CD14-positive monocyte (primary cell): ENCODE results near the gene NKG7. TPM values are rescaled to one million over a fixed set of nuclear protein-coding genes. Genes with fewer than 3 reads are reported as not detected.

ENCODE experiments used
- DNase-seq, 3 donors: peaks; one replicate each; pipeline ENCODE4 v3.0.0-alpha.2; 2011 to 2022
- H2AFZ ChIP-seq: 2 replicates; pipeline ENCODE4 v1.6.0; 2012; ENCODE audit warnings: mild to moderate bottlenecking, low read depth, low read length, inconsistent platforms; ENCODE audit not compliant: insufficient read depth, poor library complexity, severe bottlenecking
- H3K27ac ChIP-seq, 2 donors: 1 replicate in 1 of 2; 2 replicates in 1 of 2; pipeline ENCODE4 v1.5.1; 2012 to 2013; ENCODE audit warnings: low read length in 2 of 2, control low read depth in 1 of 2, inconsistent platforms in 1 of 2, low read depth in 1 of 2, mild to moderate bottlenecking in 1 of 2
- H3K27me3 ChIP-seq, 2 donors: one replicate each; pipeline versions ENCODE4 v1.6.0 to v1.6.1; 2011 to 2013; ENCODE audit warnings: low read length in 2 of 2; ENCODE audit not compliant: control insufficient read depth in 2 of 2, insufficient read depth in 2 of 2
- H3K36me3 ChIP-seq, 2 donors: replicated peaks in 1 of 2; 1 replicate in 1 of 2; 2 replicates in 1 of 2; pipeline versions ENCODE4 v1.5.1 to v1.6.1; 2012 to 2013; ENCODE audit warnings: low read length in 2 of 2, control low read depth in 1 of 2, inconsistent platforms in 1 of 2, mild to moderate bottlenecking in 1 of 2; ENCODE audit not compliant: insufficient read depth in 2 of 2, control insufficient read depth in 1 of 2
- H3K4me1 ChIP-seq, 2 donors: 1 replicate in 1 of 2; 2 replicates in 1 of 2; pipeline versions ENCODE4 v1.5.1 to v1.6.1; 2012 to 2013; ENCODE audit warnings: low read length in 2 of 2, control low read depth in 1 of 2, inconsistent platforms in 1 of 2, mild to moderate bottlenecking in 1 of 2, moderate library complexity in 1 of 2; ENCODE audit not compliant: insufficient read depth in 2 of 2, control insufficient read depth in 1 of 2
- H3K4me2 ChIP-seq: replicated peaks from 2 replicates; pipeline ENCODE3; 2012; ENCODE audit warnings: low read length, moderate library complexity, mild to moderate bottlenecking; ENCODE audit not compliant: poor library complexity, severe bottlenecking; ENCODE audit errors: extremely low read depth
- H3K4me3 ChIP-seq, 3 experiments: fragments of 200-600 bp in 1 of 3; sonication (generic) in 1 of 3; replicated peaks in 1 of 3; 1 replicate in 2 of 3; 2 replicates in 1 of 3; pipeline ENCODE4 v1.5.1; 2011 to 2013; ENCODE audit warnings: low read length in 3 of 3, mild to moderate bottlenecking in 3 of 3, control low read depth in 2 of 3, low read depth in 2 of 3, inconsistent platforms in 1 of 3, moderate library complexity in 1 of 3
- H3K79me2 ChIP-seq: 2 replicates; pipeline ENCODE4 v1.6.0; 2012; ENCODE audit warnings: mild to moderate bottlenecking, control low read depth, inconsistent platforms, low read length, moderate library complexity; ENCODE audit not compliant: insufficient read depth
- H3K9ac ChIP-seq: 2 replicates; pipeline ENCODE4 v1.6.0; 2017; ENCODE audit warnings: low read length, mild to moderate bottlenecking; ENCODE audit not compliant: insufficient read depth, poor library complexity, severe bottlenecking
- H3K9me3 ChIP-seq, 2 donors: replicated peaks in 1 of 2; 1 replicate in 1 of 2; 2 replicates in 1 of 2; pipeline versions ENCODE4 v1.5.1 to v1.6.1; 2012 to 2013; ENCODE audit warnings: low read length in 2 of 2, control low read depth in 1 of 2; ENCODE audit not compliant: control insufficient read depth in 1 of 2, insufficient read depth in 1 of 2
- H4K20me1 ChIP-seq: 2 replicates; pipeline ENCODE4 v1.6.0; 2012; ENCODE audit warnings: mild to moderate bottlenecking, low read length, control low read depth, moderate library complexity; ENCODE audit not compliant: insufficient read depth
- H3K27ac Mint-ChIP-seq, 7 donors: one replicate each; pipeline ENCODE4 v1.8.0; 2020; ENCODE audit warnings: mild to moderate bottlenecking in 7 of 7, mixed read lengths in 7 of 7, moderate library complexity in 6 of 7, inconsistent platforms in 2 of 7
- H3K27me3 Mint-ChIP-seq, 3 donors: one replicate each; pipeline ENCODE4 v1.8.0; 2021 to 2022; ENCODE audit warnings: low read depth in 3 of 3, mild to moderate bottlenecking in 3 of 3, mixed read lengths in 3 of 3, moderate library complexity in 3 of 3, inconsistent platforms in 1 of 3
- H3K36me3 Mint-ChIP-seq, 2 donors: one replicate each; pipeline ENCODE4 v1.8.0; 2020; ENCODE audit warnings: mixed read lengths in 2 of 2, inconsistent platforms in 1 of 2, mild to moderate bottlenecking in 1 of 2
- H3K4me1 Mint-ChIP-seq: one replicate; pipeline ENCODE4 v1.8.0; 2020; ENCODE audit warnings: mild to moderate bottlenecking, mixed read lengths
- H3K4me3 Mint-ChIP-seq, 2 donors: one replicate each; pipeline ENCODE4 v1.8.0; 2020; ENCODE audit warnings: mild to moderate bottlenecking in 2 of 2, mixed read lengths in 2 of 2, moderate library complexity in 1 of 2
- H3K9me3 Mint-ChIP-seq, 7 donors: one replicate each; pipeline ENCODE4 v1.8.0; 2020 to 2022; ENCODE audit warnings: mixed read lengths in 7 of 7, mild to moderate bottlenecking in 6 of 7, moderate library complexity in 6 of 7, inconsistent platforms in 2 of 7
- CTCF ChIP-seq: fragments of 200-600 bp; IDR thresholded peaks from one replicate; pipeline ENCODE4 v1.8.0; 2022; ENCODE audit warnings: antibody characterized with exemption, mild to moderate bottlenecking
- WGBS: methylation state at CpG from one replicate; pipeline ENCODE4 v1.1.5; 2013; ENCODE audit warnings: missing lambda C conversion rate; ENCODE audit not compliant: insufficient coverage; 5-methylcytosine and 5-hydroxymethylcytosine counted together
- intact Hi-C, 2 donors: fragments of 100-400 bp; cut with micrococcal nuclease; formaldehyde crosslinking; loops; one replicate each; pipeline versions ENCODE4 v1.15.0 to v1.15.1; 2023
- polyA plus RNA-seq, 3 donors: library from polyadenylated mRNA; depleted of rRNA in 1 of 3; unstranded in 2 of 3; stranded (reverse) in 1 of 3; fragments of 300-500 nt in 2 of 3; fragments of >200 nt in 1 of 3; fragmentation: Illumina TruSeq in 2 of 3; gene quantifications; 1 replicate in 2 of 3; 2 replicates in 1 of 3; pipeline ENCODE4 v1.2.3, GENCODE V29; 2012 to 2021

Gene NKG7
- polyA plus RNA-seq, 3 donors = 11.1 to 19.9 (median 16.4) TPM

GRCh38 chr19:51333836-51334460 lies 38.5 kb downstream of the NKG7 start:
- Histone ChIP-seq H3K9ac (no peak overlapping the region), H3K36me3 (no peaks in the 10 kb centered on the region), H3K4me1 (peaks cover 6% of the 10 kb centered on the region in 2 donors), H3K27ac (no peak overlapping the region), H4K20me1 (no peaks in the 10 kb centered on the region), H3K9me3 (peaks cover 0 to 4% of the 10 kb centered on the region in 2 donors), H3K79me2 (no peaks in the 10 kb centered on the region), H3K4me2 (no peak overlapping the region), H3K4me3 (no peak overlapping the region), H2AFZ (no peak overlapping the region), H3K27me3 (no peaks in the 10 kb centered on the region)
- WGBS = 97% methylated on average over 8 of the region's 13 CpGs
- intact Hi-C loops = no loop called here
- Mint-ChIP-seq H3K9me3 (peaks cover 0 to 10% (median 5%) of the 10 kb centered on the region in 7 donors), H3K27me3 (peaks cover 3 to 4% (median 4%) of the 10 kb centered on the region in 3 donors), H3K36me3 (no peaks in the 10 kb centered on the region), H3K4me3 (no peak overlapping the region), H3K27ac (no peak overlapping the region), H3K4me1 (peaks cover 5% of the 10 kb centered on the region)
- no peak for DNase-seq
- no peak for TF ChIP-seq CTCF

GRCh38 chr19:51331716-51332115 lies 40.7 kb downstream of the NKG7 start:
- intact Hi-C loops = no loop called here
- peak overlapping the region in 1 of 7 donors; percentile 20 for H3K27ac Mint-ChIP-seq
- H3K9ac ChIP-seq = no peak overlapping the region
- H3K4me3 ChIP-seq = no peak overlapping the region
- H3K4me1 ChIP-seq = peaks cover 13 to 18% of the 10 kb centered on the region in 2 donors
- H3K27me3 Mint-ChIP-seq = peaks cover 15 to 23% (median 16%) of the 10 kb centered on the region in 3 donors
- H3K79me2 ChIP-seq = no peaks in the 10 kb centered on the region
- no peak for DNase-seq
- H3K27me3 ChIP-seq = peaks cover 7 to 18% of the 10 kb centered on the region in 2 donors
- no peaks in the 10 kb centered on the region for H3K36me3 ChIP-seq
- peaks cover 0 to 4% of the 10 kb centered on the region in 2 donors for H3K9me3 ChIP-seq
- H3K4me2 ChIP-seq = no peak overlapping the region
- peaks cover 2 to 12% (median 8%) of the 10 kb centered on the region in 7 donors for H3K9me3 Mint-ChIP-seq
- no peak overlapping the region for H3K4me3 Mint-ChIP-seq
- WGBS = 95% methylated on average over 6 of the region's 6 CpGs
- no peak for TF ChIP-seq CTCF
- peaks cover 2% of the 10 kb centered on the region in 2 donors for H3K36me3 Mint-ChIP-seq
- no peak overlapping the region for H2AFZ ChIP-seq
- H3K27ac ChIP-seq = no peak overlapping the region
- H3K4me1 Mint-ChIP-seq = peaks cover 9% of the 10 kb centered on the region
- no peaks in the 10 kb centered on the region for H4K20me1 ChIP-seq
